ENCODE measurements around the gene ARHGAP5. TPM values are rescaled to one million over a fixed set of nuclear protein-coding genes. Genes with fewer than 3 reads are reported as not detected.

ARHGAP5 gene
- total RNA-seq, 6 donors from 2014 or later = 31.4 to 150 (median 78.3) TPM

- TF ChIP-seq CTCF (IDR thresholded peaks at IDR 0.05) = no peak
- TF ChIP-seq EP300 (IDR thresholded peaks at IDR 0.05) = no peak
- no peak for TF ChIP-seq POLR2A (IDR thresholded peaks at IDR 0.05)
- WGBS, 2 donors = 53 to 64% methylated on average over 2 of the region's 2 CpGs
- DNase-seq = no peak
- no peak for ATAC-seq (ENCODE audit: low FRiP score in 2 of 2)
- no peaks in the 10 kb centered on the region for H3K36me3 ChIP-seq
- H3K4me1 ChIP-seq = no peaks in the 10 kb centered on the region
- no peaks in the 10 kb centered on the region for H3K27me3 ChIP-seq
- H3K9me3 ChIP-seq = peaks cover 0 to 7% (median 3%) of the 10 kb centered on the region in 4 donors
- H3K4me3 ChIP-seq = no peak overlapping the region
- no peak overlapping the region for H3K27ac ChIP-seq
Measured at GRCh38 chr14:32183151-32184058, 106.3 kb downstream of the ARHGAP5 start.

GRCh38 chr14:32185097-32185496, 108.0 kb downstream of the ARHGAP5 start:
- no peaks in the 10 kb centered on the region for H3K27me3 ChIP-seq
- 95 to 100% methylated on average over 1 of the region's 1 CpG for WGBS, 2 donors
- no peaks in the 10 kb centered on the region for H3K36me3 ChIP-seq
- H3K9me3 ChIP-seq = peaks cover 0 to 7% (median 3%) of the 10 kb centered on the region in 4 donors
- ATAC-seq (ENCODE audit: low FRiP score in 2 of 2) (no peak), DNase-seq (no peak)
- H3K4me1 ChIP-seq = no peaks in the 10 kb centered on the region
- H3K27ac ChIP-seq = no peak overlapping the region
- H3K4me3 ChIP-seq = no peak overlapping the region
- TF ChIP-seq EP300 (IDR thresholded peaks at IDR 0.05) = no peak
- TF ChIP-seq CTCF (IDR thresholded peaks at IDR 0.05) = no peak
- no peak for TF ChIP-seq POLR2A (IDR thresholded peaks at IDR 0.05)
- TF ChIP-seq POLR2AphosphoS5 (IDR thresholded peaks at IDR 0.05) = no peak

- DNase-seq (no peak), ATAC-seq (ENCODE audit: low FRiP score in 2 of 2) (no peak)
- no peak for TF ChIP-seq POLR2A (IDR thresholded peaks at IDR 0.05)
- TF ChIP-seq CTCF (IDR thresholded peaks at IDR 0.05) = no peak
- TF ChIP-seq POLR2AphosphoS5 (IDR thresholded peaks at IDR 0.05) = no peak
- no peak for TF ChIP-seq EP300 (IDR thresholded peaks at IDR 0.05)
- H3K4me1 ChIP-seq = no peaks in the 10 kb centered on the region
- H3K27ac ChIP-seq = no peak overlapping the region
- H3K9me3 ChIP-seq = peaks cover 0 to 7% (median 3%) of the 10 kb centered on the region in 4 donors
- H3K4me3 ChIP-seq = no peak overlapping the region
- no peaks in the 10 kb centered on the region for H3K36me3 ChIP-seq
- no peaks in the 10 kb centered on the region for H3K27me3 ChIP-seq
Measured at GRCh38 chr14:32186248-32186647, 109.1 kb downstream of the ARHGAP5 start.

- ATAC-seq (ENCODE audit: low FRiP score in 2 of 2) (no peak), DNase-seq (no peak)
- Histone ChIP-seq H3K27me3 (no peaks in the 10 kb centered on the region), H3K9me3 (peaks cover 0 to 7% (median 3%) of the 10 kb centered on the region in 4 donors), H3K27ac (no peak overlapping the region), H3K36me3 (no peaks in the 10 kb centered on the region), H3K4me1 (no peaks in the 10 kb centered on the region), H3K4me3 (no peak overlapping the region)
- 65 to 74% methylated on average over 1 of the region's 1 CpG for WGBS, 2 donors
- no peak for TF ChIP-seq POLR2AphosphoS5 (IDR thresholded peaks at IDR 0.05)
- TF ChIP-seq POLR2A (IDR thresholded peaks at IDR 0.05) = no peak
- TF ChIP-seq CTCF (IDR thresholded peaks at IDR 0.05) = no peak
- no peak for TF ChIP-seq EP300 (IDR thresholded peaks at IDR 0.05)
Measured at GRCh38 chr14:32189811-32190210, 112.7 kb downstream of the ARHGAP5 start.

GRCh38 chr14:32190673-32191072, 113.6 kb downstream of the ARHGAP5 start:
- Histone ChIP-seq H3K4me1 (no peaks in the 10 kb centered on the region), H3K36me3 (no peaks in the 10 kb centered on the region), H3K9me3 (no peaks in the 10 kb centered on the region), H3K27ac (no peak overlapping the region), H3K4me3 (no peak overlapping the region), H3K27me3 (no peaks in the 10 kb centered on the region)
- DNase-seq (no peak), ATAC-seq (ENCODE audit: low FRiP score in 2 of 2) (peak in 1 of 2 donors; percentile 32)
- 53 to 61% methylated on average over 3 of the region's 3 CpGs for WGBS, 2 donors
- no peak for TF ChIP-seq POLR2A (IDR thresholded peaks at IDR 0.05)
- no peak for TF ChIP-seq POLR2AphosphoS5 (IDR thresholded peaks at IDR 0.05)
- no peak for TF ChIP-seq CTCF (IDR thresholded peaks at IDR 0.05)
- no peak for TF ChIP-seq EP300 (IDR thresholded peaks at IDR 0.05)
